Measurements from ENCODE around the gene COX4I2.
A peak's percentile ranks its signal among the peaks of the same experiment; 100 is the strongest.

The COX4I2 gene

GRCh38 chr20:31674895-31675827, 37.4 kb downstream of the COX4I2 start:
- TF ChIP-seq CTCF (conservative IDR thresholded peaks at IDR 0.05; ENCODE audit: low read depth, low read length) = no peak
- peak overlapping the region; percentile 4 for H3K4me3 ChIP-seq (ENCODE audit: low read depth, low read length)
- DNase-seq (ENCODE audit: low read depth) = peak; percentile 90

DNA sequence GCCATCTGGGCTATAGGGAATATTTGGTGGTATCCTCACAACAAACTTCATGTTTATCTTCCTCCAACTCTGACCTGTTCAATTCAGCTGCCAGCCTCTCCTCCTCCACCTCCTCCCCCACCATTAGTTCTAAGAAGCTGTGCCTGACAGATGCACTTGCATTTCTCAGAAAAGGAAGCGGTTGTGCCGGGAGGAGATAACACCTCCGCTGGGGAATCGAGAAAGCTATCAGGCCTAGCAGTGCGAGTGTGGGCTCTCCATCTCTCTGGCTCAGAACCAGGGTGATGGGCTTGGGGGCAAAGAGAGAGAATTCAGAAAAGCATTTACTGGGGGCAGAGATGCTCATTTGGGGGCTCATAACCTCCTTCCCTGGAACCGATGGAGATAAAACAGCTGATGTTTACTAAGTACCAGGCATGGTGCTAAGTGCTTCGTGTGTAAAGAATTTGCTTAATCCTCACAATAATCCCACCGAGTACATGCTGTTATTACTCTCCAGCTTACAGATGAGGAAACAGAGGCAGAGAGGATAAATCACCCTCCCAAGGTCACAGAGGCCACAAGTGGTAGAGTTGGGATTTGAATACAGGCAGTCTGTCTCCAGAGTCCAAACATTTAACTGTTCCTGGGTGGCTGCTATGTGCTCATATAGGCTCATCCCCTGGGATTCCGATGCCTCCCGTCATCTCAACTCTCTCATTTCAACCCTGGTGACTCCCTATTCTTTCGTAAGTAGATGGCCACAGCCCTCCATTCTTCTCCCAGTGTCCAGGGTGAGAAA, 38.3 kb downstream of the COX4I2 start:
- no peak for TF ChIP-seq CTCF (conservative IDR thresholded peaks at IDR 0.05; ENCODE audit: low read depth, low read length)
- DNase-seq (ENCODE audit: low read depth) = peak; percentile 70
- H3K4me3 ChIP-seq (ENCODE audit: low read depth, low read length) = no peak overlapping the region

DNA sequence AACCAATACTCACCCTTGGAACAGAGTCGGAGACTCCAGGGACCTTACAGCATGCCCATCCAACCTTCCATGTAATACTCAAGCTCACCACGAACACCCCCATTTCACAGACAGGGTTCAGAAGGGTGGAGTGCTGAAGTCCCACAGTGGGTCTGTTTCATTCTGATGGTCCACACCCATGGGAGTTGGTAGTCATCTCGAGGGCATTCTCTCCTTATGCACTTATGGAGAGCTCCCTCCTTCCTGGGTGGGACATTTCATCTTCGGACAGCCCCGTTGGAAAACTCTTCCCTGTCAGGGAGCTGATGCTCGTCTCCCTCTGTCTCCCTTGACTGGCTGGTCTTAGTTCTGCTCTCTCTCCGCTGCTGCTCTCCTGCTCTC, 38.9 kb downstream of the COX4I2 start:
- no peak for TF ChIP-seq CTCF (conservative IDR thresholded peaks at IDR 0.05; ENCODE audit: low read depth, low read length)
- no peak overlapping the region for H3K4me3 ChIP-seq (ENCODE audit: low read depth, low read length)
- no peak for DNase-seq (ENCODE audit: low read depth)

DNA sequence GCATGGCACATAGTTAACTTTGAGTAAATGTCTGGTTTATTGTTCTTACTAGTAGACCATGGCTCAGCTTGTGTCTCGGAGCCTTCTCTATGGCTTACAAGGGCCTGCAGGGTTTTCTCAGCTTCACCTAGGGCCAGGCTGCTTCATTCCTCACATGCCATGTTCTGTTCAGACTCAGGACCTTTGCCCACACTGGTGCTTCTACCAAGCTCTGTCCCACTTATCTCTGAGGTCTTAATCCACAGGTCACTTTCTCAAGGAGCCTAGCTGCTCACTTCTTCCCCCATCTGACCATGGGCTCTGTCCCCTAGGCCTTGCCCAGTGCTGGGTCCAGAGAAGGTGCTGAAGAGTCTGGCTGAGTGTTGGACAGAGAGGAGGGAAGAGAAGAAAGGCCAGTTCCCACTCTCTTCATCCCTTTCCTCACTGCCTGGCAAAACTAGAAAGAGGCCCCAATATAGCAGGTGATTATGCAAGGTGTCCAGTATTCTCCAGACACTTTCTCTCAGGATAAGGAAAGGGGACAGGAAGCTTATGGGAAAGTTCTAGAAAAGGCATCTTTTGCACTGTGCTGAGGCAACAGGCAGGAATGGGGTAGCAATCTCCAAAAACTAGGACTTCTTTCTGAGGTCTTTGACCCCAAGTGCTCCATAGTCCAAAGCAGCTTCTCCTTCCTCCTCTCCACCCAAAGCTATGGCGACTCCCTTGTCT, 40.0 kb downstream of the COX4I2 start:
- no peak for DNase-seq (ENCODE audit: low read depth)
- H3K4me3 ChIP-seq (ENCODE audit: low read depth, low read length) = no peak overlapping the region
- no peak for TF ChIP-seq CTCF (conservative IDR thresholded peaks at IDR 0.05; ENCODE audit: low read depth, low read length)

DNA sequence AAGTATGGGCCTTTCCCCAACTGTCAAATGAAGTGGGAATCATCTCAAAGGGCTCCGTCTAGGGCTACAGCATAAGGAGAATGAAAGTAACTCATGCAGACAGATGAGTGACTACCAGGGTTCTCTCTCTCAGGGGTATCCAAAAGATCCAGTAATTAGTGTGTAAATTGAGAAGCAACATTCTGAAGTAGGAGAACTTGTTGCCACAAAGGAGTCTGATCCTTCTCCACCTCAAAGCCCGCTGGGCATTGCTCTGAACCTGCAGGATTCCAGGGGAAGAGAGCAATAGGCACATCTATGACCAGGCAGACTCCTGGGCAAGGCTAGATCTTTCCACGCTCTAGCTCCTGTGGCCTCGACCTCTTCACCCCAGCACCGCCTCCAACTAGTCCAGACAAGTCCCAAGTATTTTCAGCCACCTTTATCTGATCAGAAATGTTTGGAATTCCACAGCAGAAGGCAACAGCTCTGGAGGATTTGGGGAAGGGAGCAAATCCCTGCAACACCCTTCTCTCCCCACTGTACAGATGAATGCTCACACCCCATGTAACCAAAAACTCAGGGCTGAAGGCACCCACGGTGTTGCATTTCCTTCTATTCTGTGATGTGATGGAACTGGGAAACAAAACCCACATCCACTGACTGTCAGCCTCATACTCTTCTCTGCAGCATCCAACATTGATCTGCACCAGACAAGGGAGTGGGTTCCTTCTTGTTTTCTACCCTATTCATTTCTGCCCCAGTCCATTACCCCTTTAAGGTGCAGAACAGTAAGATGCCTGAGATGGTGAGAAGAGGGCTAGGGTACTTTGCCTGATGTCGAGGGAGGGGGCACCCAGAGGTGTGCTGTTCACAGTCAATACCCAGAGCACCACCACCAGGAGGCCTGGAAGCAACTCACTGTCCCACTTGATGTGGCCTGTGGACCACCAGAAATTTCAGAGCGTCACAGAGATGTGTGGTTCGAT, 41.0 kb downstream of the COX4I2 start:
- TF ChIP-seq CTCF (conservative IDR thresholded peaks at IDR 0.05; ENCODE audit: low read depth, low read length) = no peak

More for the DNA sequence above, 41.0 kb downstream of the COX4I2 start:
- peak; percentile 41 for DNase-seq (ENCODE audit: low read depth)
- H3K4me3 ChIP-seq (ENCODE audit: low read depth, low read length) = no peak overlapping the region
